Stimulated activated CD8-positive, alpha-beta memory T cell treated with anti-CD3 and anti-CD28 coated beads, Interleukin-12 subunit alpha, Interleukin-12 subunit beta, amount 100 ng/mL, for 24 hours (primary cell): Measurements from ENCODE around the gene FZD10.

Experiments used
- DNase-seq: peaks from one replicate; pipeline ENCODE4 v3.0.0-alpha.2; 2020; ENCODE audit errors: extremely low read depth

Gene FZD10

DNA sequence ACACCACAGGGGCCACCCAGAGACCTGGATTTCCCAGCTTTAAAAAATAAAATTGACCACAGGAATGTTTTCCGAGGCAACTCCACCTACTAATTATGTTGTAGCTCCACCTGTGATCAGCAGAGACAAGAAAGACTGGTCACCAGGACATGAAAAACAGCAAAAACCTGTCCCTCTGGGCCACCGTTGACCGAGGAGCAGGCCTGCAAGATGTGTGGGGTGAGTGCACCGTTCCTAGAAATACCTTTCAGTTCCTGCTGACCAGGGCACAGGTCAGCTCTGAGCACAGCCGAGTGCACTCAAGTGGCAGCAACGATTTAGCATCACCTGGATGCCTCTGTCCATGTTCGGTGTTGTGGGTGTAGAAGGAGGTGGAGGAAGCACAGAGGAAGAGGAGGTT is 16.9 kb downstream of the FZD10 start:
- no peak for DNase-seq

DNA sequence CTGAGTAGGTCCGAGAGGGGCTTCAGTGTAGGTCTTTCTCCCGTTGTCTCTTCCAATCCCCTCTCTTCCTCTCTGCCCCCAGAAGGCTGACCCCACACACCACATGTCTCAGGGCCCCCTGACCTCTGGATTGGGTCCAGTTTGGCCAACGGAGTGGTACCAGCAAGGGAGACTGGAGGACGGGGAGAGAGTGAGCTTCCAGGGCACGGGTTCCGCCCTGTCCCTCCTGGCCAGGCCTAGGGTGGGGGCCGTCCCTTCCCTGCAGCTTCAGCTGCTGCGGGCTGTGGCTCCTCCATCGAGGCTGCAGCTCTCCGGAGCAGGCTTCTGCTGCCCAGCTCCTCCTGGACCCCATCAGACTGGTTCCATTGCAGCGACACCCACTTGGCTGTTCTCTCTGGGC is 17.4 kb downstream of the FZD10 start:
- no peak for DNase-seq

DNA sequence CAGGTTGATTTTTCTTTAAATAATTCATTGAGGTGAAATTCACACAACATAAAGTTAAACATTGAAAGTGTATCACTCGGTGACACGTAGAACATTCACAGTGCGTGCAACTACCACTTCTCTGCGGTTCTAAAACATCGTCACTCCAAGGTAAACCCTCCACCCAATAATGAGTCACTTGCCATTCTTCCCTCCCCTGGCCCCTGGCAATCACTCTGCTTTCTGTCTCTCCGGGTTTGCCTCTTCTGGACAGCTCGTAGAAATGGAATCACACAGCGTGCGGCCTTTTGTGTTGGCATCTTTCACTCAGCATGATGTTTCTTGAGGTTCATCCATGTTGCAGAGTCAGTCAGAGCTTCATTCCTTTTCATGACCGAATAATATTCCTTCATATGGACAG is 18.9 kb downstream of the FZD10 start:
- DNase-seq: no peak

DNA sequence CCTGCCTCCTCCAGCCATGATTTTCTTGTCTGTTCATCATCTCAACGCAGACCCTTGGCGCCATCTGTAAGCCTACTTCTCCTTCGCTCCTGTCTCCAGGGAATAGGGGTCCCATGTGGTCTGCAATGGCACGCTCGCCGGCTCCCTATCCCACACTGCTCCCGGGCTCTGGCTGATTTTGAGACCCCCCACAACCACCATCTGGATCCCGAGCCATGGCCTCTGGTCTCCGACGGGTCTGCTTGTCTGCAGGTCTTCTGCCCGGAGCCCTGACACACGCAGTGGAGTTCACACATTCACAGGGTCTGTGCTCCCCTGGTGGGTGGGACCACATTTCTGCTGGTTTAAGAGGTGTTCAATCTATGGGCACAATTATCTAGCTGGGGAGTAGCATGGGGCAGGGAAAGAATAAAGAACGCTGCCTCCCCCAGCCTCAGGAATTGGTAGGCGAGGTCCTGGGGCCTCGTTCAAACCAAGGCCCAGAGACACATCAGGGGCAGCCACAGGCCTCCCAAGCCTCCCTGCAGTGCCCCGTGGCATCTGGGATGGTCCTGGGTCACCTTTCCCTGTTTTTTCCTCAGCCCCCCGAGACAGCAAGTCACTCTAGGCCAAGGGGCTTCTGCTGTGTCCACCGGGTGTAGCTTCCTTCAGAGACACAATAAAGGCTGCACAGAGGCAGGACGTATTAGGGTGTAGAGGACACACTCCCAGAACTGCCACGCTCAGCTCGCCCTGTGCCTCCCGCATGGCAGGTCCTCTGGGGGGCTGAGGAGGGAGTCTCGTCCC is 21.5 kb downstream of the FZD10 start:
- DNase-seq: no peak

DNA sequence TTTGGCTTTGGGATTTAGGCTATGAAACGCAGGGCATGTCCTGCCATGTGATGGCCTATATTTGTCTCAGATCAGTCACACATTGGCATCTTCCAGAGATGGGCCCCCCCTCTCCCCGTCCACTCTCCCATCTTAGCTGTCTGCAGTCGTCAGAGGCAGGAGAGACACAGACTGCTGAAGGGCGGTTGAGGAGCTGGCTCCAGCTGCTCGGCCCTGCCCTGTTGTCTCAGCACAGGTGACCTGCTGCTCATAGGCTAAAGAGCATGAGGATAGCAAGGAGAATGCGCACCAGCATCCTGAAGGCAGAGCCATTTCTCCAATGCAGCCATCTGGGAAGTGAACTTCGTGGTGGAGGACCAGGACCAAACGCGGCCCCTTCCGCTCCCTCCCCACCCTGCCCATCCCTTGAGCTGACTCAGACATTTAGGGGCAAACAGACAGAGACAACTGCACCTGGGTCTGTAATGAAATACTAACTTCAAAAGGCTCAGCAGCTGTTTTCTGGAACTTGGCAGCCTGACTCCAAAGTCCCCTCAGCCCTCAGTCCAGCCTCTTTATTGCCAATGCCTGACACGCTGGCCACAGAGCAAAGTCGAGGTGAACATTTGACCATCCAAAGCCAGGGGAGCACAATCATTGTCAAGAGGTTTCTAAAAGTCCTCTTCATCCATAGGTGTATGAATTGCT is 22.3 kb downstream of the FZD10 start:
- no peak for DNase-seq

DNA sequence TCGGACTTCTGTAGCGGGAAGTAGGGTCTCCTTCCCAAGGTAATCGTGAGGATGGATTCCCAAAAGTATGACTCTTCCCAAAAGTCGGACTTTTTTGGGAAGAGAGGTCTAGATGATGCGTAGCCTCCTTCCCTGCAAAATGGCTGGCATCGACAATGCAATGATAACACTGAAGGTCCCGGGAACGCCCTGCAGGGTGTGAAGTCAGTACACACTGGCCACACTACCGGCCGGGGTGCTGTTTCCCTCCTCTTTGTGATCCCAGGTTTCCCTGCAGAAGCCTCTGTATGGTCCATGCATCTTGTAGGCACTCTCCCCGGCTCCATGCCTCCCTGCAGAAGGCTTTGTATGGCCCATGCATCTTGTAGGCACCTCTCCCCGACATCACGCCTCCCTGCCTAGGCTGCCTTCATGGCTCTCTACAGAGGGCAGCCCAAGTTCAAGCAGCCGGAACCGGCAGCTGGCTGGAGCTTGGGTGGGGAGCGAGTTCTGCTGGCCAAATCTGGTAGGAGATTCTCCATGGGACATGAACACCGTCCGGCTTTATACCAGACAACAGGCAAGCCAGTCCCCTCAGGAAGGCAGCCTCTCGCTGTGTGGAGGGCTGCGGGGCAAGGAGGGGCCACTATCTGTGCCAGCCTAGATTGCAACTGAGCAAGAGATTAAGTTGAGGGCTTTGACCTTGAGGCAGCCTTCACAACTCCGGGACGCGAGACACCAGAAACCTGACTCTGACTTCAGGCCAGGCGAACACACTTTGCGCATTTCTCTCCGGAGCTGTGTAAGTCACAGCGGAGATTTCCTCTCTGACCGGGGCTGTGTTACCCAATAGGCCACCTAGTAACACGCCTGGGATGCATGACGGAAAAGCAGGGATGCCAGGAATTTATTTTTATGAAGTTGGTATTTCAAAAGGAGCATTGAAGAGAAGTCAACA is 23.5 kb downstream of the FZD10 start:
- DNase-seq: no peak

DNA sequence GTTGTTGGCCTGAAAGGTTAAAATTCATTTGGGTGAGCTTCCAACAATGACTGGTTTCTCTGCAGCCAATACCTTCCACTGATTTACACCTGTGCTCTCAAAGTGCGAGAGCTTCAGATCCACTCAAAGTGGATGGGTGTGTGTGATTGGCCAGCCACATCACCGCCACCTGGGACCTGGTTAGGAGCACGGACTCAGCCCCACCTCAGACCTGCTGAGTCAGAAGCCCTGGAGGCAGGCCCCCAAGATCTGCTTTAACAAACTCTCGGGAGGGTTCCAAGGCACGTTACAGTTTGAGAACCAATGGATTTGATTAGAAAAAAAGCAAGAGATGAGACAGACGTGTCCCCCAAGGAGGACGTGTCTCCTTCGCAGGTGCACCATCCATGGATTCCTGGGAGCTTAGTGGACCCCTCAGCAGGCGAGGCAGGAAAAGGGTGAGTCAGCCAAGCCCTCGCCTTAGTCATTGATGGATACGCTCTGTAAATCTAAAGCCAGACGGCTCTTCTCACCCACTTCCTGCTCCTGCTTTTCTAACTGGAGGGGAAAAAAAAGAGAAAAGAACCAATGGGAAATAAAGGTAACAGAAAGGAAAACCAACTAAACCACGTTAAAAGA is 24.5 kb downstream of the FZD10 start:
- DNase-seq: no peak

DNA sequence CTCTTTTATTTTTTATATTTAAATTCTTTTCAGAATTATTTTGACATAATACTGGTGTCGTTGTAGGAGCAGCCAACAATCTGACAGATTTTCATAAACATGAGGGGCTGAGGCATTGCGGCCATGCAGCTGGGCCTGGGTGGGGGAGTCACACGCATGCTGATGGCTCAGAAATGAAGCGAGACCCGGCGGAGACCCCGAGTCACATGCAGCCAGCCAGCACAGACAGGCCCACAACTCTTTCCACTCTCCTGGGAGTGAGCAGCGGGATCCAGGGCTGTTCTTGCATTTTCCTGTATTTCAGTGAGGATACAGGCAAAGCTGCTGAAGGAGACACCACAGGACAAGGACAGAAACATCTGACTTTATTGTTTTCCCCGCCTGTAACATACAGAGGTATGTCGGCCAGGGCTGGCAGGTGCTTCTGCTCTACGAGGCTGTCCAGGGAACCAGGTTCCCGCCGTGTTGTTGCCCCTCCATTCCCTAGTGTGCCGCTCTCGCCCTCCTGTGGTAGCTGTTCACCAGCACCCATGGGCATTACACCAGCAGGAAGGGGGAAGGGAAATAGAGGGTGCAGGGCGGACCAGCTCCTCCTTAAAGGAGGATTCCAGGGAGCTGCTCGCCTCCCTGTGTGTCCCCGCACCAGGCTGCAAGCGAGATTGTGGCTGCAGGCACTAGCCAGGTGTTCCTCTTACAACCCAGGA is 30.5 kb downstream of the FZD10 start:
- no peak for DNase-seq

DNA sequence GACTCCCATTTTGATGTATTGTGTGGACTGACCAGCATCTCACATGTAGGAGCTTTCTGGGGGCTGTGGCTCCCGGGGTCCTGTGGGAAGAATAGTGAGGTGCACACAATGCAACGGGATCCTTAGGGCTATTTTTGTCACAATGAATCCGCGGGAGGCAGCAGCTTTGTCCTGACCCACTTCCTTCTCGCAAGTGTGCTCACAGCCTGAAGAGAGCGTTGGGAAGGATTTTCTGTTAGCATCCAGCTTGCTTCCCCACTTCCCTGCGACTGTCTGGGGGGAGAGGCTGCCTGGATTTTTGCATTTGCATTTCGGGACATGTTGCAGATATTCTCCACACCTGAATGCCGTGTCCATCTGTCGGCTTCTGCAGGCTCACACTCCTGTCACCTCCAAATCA is 31.9 kb downstream of the FZD10 start:
- DNase-seq: no peak

DNA sequence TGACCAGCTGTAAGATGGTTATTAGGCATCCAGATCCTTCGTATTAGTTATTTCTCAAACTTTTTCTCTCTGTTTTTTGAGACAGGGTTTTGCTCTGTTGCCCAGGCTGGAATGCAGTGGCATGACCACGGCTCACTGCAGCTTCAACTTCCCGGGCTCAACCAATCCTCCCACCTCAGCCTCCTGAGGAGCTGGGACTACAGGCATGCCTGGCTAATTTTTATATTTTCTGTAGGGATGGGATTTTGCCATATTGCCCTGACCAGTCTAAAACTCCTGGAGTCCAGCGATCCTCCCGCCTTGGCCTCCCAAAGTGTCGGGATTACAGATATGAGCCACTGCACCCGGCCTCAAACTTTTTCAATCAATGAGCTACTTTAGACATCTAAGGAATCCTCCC is 33.1 kb downstream of the FZD10 start:
- DNase-seq: no peak

DNA sequence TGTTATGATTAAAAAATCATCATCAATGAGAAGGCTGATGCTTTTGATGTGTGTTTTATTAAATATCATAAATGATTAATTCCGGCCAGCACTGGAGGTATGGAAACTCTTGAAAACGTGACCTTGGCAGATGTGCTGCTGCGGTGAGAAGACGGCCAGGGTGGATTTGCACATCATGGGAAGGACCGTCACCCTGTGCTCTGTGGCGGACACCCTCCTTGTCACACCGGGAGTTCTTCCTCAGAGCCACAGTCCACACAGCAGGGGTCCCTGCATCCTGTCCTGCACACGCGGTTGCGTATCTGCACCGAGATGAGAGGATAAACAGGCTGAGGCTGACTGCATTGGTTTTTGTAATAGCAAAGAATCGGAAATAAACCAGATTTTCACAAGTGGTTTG is 33.5 kb downstream of the FZD10 start:
- DNase-seq: no peak

DNA sequence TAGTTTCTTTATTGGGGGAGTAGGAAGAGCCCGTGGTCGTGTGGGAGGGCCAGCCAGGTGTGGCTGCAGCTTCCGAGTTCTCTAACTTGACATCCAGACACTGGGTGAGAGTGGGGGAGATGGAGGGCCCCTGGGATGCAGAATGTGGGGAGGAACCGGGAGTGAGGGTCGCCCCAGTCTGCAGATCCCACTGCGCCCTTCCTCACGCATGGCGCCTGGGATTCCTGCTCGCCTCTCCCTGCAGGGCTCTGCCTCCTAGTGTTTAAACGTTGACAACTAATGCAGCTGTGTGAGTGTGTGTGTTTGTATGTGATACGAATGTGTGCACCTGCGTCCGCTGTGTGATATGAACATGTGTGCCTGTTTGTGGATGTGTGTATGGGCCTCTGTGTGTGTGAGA is 34.6 kb downstream of the FZD10 start:
- no peak for DNase-seq

DNA sequence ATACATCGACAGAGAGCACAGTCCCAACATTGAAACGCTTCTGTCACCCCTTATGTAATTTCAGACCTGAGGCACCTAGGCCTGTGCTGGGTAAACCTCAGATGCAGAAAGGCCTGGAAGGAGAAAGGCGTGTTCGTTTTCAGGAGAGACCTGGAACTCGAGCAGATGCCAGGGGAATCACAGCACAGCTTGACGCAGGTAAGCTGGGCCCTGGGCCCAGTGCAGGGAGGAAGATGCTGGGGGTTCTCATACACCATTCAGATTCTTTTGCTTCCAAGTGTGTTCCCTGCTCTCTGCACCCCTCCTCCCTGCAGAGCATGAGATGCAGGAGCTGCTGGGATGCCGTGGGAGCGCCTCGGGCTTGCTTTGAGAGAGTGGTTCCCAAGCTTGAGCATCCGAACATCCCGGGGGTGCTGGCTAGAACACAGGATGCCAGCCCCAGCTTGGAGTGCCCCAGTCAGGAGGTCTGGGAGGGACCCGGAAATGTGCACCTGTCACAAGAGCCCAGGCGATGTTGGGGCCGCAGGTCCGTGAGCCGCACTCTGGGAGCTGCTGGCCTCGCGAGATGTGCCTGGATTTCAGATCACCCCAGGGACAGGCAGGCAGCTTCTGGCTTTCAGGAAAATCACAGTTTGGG is 35.9 kb downstream of the FZD10 start:
- DNase-seq: no peak

DNA sequence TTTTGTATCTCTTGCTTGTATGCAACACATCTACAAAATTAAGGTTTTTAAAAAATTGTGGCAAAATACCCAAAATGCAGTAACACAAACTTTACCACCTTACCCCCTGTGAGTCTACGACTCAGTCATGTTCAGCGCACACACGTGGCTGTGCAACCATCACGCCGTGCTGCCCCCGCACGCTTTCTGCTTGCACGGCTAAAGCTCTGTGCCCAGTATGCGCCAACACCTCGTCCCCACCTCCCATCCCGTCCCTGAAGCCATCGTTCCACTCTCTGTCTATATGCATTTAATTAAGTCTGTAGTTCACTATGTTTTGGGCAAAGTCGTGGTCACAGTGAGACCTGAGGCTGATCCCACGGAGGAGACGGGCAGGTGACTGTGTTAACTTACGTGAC is 36.4 kb downstream of the FZD10 start:
- DNase-seq: no peak

DNA sequence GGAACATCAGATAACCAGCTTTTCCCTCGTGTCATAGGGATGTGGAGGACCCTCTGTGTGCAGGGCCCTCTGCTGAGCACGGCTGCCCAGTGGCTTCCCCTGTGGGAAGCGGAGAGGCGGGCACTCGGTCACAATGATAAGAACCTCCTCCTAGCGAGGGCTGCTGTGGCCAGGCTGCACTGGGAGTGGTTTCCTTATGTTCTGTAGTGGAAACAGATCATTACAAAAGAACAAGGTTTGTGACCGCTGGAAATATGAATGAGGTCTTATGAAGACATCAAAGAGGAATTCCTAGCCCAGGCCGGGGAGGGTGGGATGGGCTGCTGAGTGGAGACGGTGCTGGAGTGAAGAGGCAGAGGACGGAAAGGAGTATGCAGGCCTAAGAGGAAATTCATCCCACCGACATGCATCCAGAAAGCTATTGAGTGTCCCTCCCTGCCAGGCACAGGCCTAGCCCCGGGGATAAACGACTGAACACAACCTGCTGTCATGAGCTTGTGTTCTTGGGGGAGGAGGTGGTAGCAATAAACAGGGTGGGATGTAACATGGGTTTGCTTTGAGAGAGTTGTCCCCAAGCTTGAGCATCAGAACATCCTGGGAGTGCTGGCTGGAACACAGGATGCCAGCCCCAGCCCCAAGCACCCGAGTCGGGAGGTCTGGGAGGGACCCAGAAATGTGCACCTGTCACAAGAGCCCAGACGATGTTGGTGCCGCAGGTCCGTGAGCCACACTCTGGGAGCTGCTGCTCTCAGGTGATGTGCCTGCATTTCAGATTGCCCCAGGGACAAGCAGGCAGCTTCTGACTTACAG is 37.5 kb downstream of the FZD10 start:
- no peak for DNase-seq

DNA sequence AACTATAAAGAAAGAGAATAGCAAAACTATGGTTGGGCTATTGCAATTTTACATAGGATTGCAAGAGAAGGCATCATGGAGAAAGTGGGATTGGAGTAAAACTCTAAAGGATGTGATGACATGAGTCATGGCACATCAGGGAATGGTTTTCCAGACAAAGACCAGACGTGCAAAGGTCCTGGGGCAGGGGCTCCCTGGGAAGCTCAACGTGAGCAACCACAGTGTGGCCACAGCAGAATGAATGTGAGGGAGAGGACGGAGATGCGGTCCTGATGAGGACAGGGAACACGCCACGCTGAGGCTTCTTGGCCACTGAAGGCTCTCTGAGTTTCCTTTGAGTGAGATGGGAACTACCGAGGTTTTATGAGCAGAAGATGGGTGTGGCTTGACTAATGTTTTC is 38.2 kb downstream of the FZD10 start:
- DNase-seq: no peak

DNA sequence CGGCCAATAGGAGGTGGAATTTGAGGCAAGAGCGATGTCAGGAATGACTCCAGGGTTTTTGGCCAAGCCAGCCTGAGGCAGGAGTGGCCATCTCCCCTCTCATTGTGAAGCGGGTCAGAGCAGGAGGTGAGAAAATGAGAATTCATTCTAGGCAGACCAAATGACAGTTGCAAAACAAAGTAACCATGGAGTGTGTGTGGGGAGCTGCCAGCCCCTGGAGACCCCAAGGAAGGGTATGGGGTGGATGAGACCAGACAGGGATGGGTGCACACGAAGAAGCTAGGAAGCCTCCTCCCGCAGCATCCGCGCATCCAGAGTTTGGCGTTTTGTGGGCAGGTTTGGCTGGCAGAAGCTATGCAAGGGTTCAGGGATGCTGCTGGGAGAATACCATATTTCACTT is 38.8 kb downstream of the FZD10 start:
- no peak for DNase-seq

DNA sequence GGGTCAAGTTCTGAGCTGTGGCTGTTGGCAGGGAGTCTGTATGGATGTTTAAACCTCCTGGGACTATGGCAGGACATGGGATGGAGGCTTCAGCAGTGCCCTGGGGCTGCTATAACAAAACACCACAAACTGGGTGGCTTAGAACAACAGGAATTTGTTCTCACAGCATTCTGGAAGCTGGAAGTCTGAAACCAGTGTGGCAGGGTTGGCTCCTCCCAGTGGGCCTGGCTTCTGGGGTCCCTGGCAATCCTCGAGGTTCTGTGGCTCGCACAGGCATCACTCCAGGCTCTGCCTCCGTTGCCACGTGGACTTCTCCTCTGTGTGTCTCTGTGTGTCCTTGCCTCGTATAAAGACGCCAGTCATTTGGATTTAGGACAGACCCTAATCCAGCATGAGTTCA is 39.9 kb downstream of the FZD10 start:
- DNase-seq: no peak

DNA sequence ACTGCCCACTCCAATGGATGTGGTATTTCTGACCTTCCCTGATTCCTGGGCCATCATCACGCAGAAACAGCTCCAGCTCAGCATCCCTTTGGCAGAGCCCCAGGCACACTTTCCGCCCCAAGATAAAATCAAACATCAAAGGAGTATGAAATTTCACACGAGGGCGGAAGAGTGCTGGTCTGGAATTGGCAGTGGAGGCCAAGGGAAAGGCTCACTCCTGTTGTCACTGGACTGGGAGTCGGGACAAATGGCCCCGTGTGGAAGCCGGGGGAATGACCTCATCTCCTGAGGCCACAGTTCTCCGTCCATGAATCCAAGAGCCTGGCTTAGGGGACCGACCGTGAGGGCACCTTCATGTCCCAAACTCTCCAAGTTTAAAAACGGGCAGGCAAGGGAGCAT is 40.9 kb downstream of the FZD10 start:
- no peak for DNase-seq

DNA sequence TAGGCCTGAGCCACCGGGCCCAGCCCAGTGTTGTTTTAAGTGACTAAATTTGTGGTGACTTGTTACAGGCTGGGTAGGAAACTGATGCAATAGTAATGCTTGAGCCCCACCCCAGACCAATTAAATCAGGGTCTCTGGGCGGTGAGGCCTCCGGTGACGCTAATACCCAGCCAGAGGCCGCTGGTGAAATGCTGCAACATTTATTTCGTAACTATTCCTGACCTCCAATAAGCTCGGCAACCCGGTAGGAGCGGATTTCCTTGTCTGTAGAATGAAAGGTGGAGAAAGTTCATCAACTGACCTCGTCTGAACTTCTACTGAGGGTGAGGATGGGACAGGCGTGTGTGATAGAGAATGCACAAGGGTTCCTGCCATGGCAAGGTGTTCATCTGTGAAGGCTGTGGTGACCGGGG is 42.3 kb downstream of the FZD10 start:
- DNase-seq: no peak
